Measurements from ENCODE around the gene RELB.

GRCh38 chr19:44954278-44954648, 47.0 kb upstream of the RELB start:
- no peak for TF ChIP-seq CTCF (conservative IDR thresholded peaks at IDR 0.05 in 1 of 2, IDR thresholded peaks at IDR 0.05 in 1 of 2; ENCODE audit: extremely low read depth in 1 of 2, insufficient read depth in 1 of 2, low read depth in 1 of 2, low read length in 2 of 2)
- no peak for TF ChIP-seq EZH2 (IDR thresholded peaks at IDR 0.05; ENCODE audit: borderline replicate concordance, low read length)

All from mammary epithelial cell (primary cell).